Coronary artery (tissue), 2 donors: ENCODE measurements around the gene BZW1.
"Not testable (repeated sequence)": the region's sequence is repeated elsewhere in the genome, so short reads cannot be mapped to it uniquely, and the experiment has no call there.

Source experiments
- DNase-seq: peaks from one replicate; pipeline ENCODE4 v3.0.0-alpha.2; 2017; ENCODE audit warnings: low spot score
- H3K27ac ChIP-seq, 2 donors: fragments of 200-600 bp; sonication (generic); one replicate each; pipeline ENCODE4 v1.5.1; 2016 to 2019
- H3K4me3 ChIP-seq: fragments of 200-600 bp; sonication (generic); 2 replicates; pipeline ENCODE4 v1.5.1; 2016; ENCODE audit warnings: mild to moderate bottlenecking, moderate library complexity
- TF ChIP-seq, protein P1 (sequence below): fragments of 200-600 bp; sonication (generic); IDR thresholded peaks from one replicate; pipeline ENCODE4 v1.5.1; 2019; ENCODE audit warnings: antibody characterized with exemption

Gene BZW1

DNA sequence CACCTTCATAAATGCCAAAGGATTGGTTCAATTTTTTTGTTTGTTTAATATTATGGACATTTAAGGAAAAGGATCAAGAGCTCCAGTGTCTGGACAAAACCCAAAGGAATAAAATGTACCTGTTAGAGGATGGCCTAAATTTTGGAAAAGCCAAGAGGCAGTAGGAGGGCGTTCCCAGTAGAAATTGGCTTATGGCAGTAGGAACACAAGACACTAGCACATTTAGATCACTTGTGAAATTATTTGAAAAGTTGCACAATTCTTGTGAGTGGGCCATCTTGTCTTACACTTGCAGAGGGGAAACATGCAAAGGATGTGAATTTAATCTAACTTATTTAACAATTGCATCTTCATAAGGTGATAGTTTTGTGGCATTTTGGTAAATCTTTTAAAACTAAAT, 3.2 kb downstream of the BZW1 start:
- TF ChIP-seq, protein P1, sequence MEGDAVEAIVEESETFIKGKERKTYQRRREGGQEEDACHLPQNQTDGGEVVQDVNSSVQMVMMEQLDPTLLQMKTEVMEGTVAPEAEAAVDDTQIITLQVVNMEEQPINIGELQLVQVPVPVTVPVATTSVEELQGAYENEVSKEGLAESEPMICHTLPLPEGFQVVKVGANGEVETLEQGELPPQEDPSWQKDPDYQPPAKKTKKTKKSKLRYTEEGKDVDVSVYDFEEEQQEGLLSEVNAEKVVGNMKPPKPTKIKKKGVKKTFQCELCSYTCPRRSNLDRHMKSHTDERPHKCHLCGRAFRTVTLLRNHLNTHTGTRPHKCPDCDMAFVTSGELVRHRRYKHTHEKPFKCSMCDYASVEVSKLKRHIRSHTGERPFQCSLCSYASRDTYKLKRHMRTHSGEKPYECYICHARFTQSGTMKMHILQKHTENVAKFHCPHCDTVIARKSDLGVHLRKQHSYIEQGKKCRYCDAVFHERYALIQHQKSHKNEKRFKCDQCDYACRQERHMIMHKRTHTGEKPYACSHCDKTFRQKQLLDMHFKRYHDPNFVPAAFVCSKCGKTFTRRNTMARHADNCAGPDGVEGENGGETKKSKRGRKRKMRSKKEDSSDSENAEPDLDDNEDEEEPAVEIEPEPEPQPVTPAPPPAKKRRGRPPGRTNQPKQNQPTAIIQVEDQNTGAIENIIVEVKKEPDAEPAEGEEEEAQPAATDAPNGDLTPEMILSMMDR, result no peak
- no peak for DNase-seq
- Histone ChIP-seq H3K4me3 (no peak overlapping the region), H3K27ac (no peak overlapping the region)

DNA sequence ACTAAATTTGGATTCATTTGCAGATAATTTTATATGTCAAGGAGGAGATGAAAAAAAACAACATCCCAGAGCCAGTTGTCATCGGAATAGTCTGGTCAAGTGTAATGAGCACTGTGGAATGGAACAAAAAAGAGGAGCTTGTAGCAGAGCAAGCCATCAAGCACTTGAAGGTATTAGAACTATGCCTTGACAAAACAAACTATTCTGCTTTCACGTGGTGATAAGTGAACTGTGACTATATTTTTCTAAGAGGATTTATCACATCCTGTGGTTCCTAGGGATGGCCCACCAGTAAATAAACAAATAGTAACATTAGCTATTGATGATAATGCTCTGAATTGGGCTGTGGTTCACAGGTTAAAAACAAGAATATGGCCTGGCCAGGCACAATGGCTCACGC, 7.0 kb downstream of the BZW1 start:
- not testable (repeated sequence) for H3K4me3 ChIP-seq, DNase-seq, H3K27ac ChIP-seq

DNA sequence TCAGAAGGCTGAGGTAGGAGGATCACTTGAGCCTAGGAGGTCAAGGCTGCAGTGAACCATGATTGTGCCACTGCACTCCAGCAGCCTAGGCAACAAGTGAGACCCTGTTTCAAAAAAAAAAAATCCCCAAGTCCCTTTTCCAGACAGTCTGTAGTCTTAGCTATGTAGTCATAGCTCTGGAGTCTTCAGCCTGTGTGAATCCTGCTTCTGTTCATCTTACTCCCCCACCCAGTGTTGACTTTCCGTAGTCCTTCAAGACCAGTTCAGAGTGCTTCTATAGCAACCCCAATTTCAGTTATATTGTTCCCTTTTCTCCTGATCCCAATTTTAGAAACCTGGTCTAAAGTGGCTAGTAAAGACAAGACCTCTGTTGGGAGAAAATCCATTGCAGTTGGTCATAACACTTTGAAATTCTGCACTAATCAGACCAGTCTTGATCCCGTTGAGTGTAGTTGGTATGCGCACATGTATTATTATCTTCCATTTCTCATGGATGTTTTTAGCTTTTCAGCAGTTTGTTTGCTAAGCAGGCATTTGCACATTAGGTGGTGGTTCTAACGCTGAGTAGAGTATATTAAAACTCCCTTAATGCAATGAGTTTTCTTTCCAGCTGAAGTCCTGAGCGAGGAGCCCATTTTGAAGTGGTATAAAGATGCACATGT, 9.0 kb downstream of the BZW1 start:
- TF ChIP-seq, protein P1, result no peak
- no peak for DNase-seq

DNA sequence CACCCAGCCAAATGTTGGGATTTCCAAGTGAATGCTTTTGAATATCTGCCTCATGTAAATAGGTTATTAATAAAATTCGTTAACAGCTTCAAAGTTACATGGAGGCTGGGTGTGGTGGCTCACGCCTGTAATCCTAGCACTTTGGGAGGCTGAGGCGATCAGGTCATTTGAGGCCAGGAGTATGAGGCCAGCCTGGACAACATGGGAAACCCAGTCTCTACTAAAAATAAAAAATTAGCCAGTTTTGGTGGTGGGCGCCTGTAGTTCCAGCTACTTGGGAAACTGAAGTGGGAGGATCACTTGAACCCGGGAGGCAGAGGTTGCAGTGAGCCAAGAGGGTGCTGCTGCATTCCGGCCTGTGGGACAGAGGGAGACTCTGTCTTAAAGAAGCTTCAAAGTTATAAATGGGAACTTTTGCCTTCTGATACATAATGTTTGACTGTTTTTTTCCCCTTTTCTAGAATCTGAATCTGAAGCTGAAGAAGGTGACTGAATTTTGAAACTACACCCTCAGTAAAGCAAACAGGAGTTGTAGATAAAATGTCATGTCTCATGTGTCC, 10.1 kb downstream of the BZW1 start:
- no peak for DNase-seq
- Histone ChIP-seq H3K27ac (no peak overlapping the region), H3K4me3 (no peak overlapping the region)
- TF ChIP-seq, protein P1, result no peak

More for the DNA sequence above, 9.0 kb downstream of the BZW1 start:
- Histone ChIP-seq H3K4me3 (no peak overlapping the region), H3K27ac (no peak overlapping the region)

DNA sequence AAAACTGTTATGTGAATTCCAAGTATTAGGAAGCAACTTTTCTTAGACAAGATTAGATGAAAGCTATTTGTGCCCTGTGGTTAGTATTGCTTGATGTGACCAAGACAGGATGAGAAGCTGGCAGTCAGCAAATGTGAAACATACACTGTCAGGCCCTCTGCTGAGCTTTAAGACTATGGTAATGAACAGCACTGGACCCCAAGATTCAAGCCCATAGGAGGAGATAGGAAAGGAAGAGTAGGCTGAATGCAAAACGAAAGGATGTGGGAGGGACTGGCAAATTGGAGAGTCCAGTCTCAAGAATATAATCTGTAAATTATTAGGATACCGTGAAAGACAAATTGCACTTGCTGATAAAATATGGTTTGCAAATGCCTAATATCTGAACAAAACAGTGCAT, 16.4 kb downstream of the BZW1 start:
- Histone ChIP-seq H3K4me3 (no peak overlapping the region), H3K27ac (no peak overlapping the region)
- DNase-seq, result no peak
- TF ChIP-seq, protein P1, result no peak

DNA sequence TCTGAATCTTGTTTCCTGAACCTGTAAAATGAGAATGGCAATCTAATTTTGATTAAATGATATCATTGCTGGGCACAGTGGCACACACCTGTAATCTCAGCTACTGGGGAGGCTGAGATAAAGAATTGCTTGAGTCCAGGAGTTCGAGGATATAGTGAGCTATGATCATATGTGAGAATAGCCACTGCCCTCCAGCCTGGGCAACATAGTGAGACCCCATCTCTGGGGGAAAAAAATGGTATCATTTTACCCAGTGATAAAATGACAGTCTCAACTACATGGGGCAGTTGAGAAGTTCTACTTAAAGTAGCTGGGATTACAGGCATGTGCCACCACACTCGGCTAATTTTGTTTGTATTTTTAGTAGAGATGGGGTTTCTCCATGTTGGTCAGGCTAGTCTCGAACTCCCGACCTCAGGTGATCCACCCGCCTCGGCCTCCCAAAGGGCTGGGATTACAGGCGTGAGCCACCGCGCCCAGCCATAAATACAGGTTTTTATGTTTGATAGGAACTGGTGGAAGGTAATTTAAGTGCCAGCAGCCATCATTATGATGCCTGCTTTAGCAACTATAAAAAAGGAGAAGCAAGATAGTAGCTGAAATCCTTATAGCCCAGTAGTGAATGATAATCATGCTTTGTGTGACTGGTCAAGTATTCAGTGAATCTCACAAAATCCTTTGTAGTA, 17.0 kb downstream of the BZW1 start:
- H3K4me3 ChIP-seq, result no peak overlapping the region
- no peak overlapping the region for H3K27ac ChIP-seq
- no peak for DNase-seq
- TF ChIP-seq, protein P1, result no peak

DNA sequence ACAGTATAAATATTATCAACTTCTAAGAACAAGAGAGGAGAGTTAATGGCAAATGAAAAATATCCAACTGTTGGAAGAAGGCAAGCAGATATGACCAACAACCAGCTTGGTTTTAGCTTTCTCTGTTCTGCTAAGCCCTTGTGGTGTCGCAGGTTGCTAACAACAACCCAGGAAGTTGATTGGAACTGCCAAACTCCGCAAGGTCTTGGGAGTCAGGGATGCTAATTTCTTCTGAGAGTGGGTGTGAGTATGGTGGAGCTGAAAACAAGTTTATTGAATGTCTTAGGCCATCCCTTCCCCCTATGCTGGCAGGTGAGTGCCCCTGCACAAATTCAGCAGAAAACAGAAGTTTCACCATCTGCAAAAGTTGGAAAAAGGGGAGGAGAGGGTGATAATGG, 17.5 kb downstream of the BZW1 start:
- no peak overlapping the region for H3K27ac ChIP-seq
- no peak for DNase-seq
- TF ChIP-seq, protein P1, result no peak
- H3K4me3 ChIP-seq, result no peak overlapping the region
